OCI-LY7 (cell line): ENCODE data around the gene OR1B1.

Source experiments
- CTCF ChIP-seq: fragments of 200-600 bp; sonication (generic); conservative IDR thresholded peaks from 2 replicates; pipeline ENCODE4 v1.5.1; 2014; ENCODE audit warnings: mild to moderate bottlenecking, antibody characterized with exemption, low read length, moderate library complexity, mixed read lengths
- EZH2phosphoT487 ChIP-seq: fragments of 200-600 bp; sonication (generic); IDR thresholded peaks from 2 replicates; pipeline ENCODE4 v1.6.1; 2018; ENCODE audit warnings: low read depth, borderline replicate concordance, mild to moderate bottlenecking, mixed run types, antibody characterized with exemption, low read length, moderate library complexity, mixed read lengths

DNA sequence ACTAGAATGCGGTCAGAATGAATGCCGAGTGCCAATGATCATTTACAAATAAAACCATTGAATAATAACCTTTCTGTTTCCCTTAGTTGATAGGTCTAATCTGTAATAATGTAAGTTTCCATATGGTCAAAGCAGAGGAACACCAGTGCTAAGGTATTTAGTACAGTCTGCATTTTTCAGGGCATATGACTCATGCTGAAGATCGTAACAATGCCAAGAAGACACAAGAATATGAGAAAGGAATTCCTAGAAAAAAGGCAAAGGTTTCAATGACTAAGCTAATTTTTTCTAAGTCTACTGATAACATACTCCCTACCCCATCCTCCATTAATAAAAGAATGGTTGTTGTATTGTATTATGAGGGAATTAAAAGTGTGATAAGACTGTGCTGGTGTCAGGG is 77.1 kb downstream of the OR1B1 start:
- TF ChIP-seq CTCF (no peak), EZH2phosphoT487 (no peak)
